Suprapubic skin (tissue), 4 donors: Measurements from ENCODE around the gene DHX15.

Source experiments
- POLR2A ChIP-seq, 2 donors: fragments of 450-650 bp; IDR thresholded peaks; one replicate each; pipeline ENCODE4 v1.6.1; 2017; ENCODE audit warnings: antibody characterized with exemption in 2 of 2, mild to moderate bottlenecking in 2 of 2, moderate library complexity in 2 of 2
- POLR2AphosphoS5 ChIP-seq, 3 donors: sonication (generic); formaldehyde crosslinking; IDR thresholded peaks; one replicate each; pipeline ENCODE4 v1.6.1; 2017; ENCODE audit warnings: antibody characterized with exemption in 3 of 3
- TF ChIP-seq, protein P1 (sequence below), 2 donors: fragments of 200-600 bp in 1 of 2; fragments of 450-650 bp in 1 of 2; sonication (generic) in 1 of 2; IDR thresholded peaks; one replicate each; pipeline ENCODE4 v1.5.1; 2016 to 2019; ENCODE audit warnings: antibody characterized with exemption in 2 of 2, mild to moderate bottlenecking in 1 of 2, moderate library complexity in 1 of 2

DNA sequence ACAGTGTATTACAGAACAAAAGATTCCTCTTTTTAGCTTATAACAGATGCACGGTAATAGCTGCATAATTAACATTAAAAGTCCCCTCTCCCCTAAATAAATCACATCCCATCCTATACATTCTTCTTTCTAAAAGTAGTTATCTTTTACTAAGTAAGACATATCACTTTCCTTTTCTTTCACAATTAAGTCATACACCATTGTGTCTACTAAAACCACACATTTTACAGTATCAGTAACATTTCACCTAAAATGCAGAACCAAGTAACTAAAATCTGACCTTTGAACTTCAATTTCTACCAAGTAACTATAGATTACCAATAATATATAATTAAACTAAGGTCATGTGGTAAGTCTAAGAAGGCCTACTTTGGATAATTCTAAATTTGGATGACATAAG is 14.2 kb downstream of the DHX15 start:
- TF ChIP-seq POLR2AphosphoS5 (IDR thresholded peaks at IDR 0.05) (no peak), POLR2A (IDR thresholded peaks at IDR 0.05) (no peak)
- TF ChIP-seq, protein P1, sequence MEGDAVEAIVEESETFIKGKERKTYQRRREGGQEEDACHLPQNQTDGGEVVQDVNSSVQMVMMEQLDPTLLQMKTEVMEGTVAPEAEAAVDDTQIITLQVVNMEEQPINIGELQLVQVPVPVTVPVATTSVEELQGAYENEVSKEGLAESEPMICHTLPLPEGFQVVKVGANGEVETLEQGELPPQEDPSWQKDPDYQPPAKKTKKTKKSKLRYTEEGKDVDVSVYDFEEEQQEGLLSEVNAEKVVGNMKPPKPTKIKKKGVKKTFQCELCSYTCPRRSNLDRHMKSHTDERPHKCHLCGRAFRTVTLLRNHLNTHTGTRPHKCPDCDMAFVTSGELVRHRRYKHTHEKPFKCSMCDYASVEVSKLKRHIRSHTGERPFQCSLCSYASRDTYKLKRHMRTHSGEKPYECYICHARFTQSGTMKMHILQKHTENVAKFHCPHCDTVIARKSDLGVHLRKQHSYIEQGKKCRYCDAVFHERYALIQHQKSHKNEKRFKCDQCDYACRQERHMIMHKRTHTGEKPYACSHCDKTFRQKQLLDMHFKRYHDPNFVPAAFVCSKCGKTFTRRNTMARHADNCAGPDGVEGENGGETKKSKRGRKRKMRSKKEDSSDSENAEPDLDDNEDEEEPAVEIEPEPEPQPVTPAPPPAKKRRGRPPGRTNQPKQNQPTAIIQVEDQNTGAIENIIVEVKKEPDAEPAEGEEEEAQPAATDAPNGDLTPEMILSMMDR (IDR thresholded peaks at IDR 0.05) = no peak
